HG03442 (cell line): ENCODE results near the gene IL36A.
A peak's percentile ranks its signal among the peaks of the same experiment; 100 is the strongest.

Experiments
- ATAC-seq: cut with Tn5 transposase; IDR thresholded peaks from one replicate; pipeline ENCODE4 v1.9.1; 2021; ENCODE audit warnings: mild to moderate bottlenecking, moderate library complexity; ENCODE audit not compliant: unreplicated experiment

Gene IL36A

DNA sequence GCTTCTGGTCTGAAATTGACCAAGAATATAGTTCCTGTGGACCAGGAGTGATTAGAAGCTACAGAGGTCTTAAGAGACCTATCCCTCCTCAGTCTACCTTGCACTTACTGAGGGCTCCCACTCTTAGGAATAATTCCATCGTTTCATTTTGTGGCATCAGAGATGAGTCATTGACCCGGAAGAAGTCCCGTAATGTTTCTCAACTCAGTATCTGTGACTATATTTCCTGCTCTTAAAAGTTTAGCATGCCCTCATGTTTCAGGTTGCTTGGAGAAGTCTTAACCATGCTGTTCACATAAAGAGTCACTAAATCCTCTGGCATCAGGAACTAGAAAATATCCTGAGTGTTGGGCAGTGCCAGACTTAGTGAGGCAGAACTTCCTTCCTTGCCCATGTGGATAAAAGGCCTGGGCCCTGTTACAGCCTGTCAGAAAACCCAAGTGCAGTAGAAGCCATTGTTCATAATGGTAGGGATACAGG lies at the start of gene IL36A:
Gene IL36A (plus strand): TSS at position 430 of the 480 bp plus-strand sequence. CDS start 413 bp downstream, outside the sequence.
- no peak for ATAC-seq

DNA sequence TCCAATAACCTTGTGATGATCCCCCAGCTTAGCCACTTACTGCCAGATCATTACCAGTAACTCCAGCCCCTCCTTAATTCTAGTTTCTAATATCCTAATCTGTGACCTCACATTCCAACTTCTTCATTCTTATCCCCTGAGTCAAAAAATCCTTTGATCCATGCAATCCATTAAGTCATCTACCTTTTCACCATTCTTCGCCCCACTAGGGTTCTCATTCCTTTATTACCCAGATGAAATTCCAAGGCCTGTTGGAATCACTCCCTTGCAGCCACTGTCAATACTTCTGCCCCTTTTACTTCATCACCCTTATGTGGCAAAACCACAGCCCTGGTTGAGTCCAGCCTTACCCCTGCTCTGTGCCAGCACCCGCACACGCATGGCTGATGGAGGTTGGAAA lies 47.7 kb upstream of the IL36A start:
- no peak for ATAC-seq

- peak; percentile 70 for ATAC-seq
These were observed 46.7 kb upstream of the IL36A start for GRCh38 chr2:112958428-112959108.

DNA sequence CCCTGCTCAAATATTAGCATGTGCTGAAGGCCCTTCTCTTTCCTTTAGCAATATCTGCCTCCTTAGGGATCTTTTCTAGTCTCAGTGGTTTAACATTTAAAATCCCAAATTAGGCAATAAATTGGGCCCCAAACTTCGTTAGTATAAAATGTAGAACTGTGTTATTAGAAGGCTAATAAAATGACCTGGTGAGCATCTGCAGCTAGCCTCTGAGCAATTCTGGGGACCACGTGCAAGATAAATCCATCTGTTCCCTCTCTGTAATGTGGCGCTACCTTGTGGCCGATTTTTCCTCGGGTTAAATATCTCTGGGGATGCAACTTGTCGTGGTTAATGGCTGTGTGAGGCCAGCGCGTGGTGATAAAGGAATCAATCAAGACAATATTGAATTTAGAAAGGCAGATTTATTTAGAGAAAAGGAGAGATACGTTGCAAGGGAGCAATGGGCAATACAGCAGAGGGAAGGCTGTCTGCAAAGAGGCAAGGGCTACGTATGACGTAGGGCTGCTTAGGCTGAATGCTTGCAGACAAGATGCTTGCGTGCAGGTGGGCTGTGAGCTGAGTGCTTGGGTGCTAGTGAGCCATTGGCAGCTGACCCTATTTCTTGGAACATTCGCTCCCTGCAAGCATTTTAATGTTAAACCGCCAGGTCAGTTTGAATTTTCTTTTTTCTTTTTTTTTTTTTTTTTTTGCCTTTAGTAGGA lies 46.0 kb upstream of the IL36A start:
- ATAC-seq: no peak

- ATAC-seq: no peak
These were observed 44.9 kb upstream of the IL36A start for GRCh38 chr2:112960230-112960825.

- no peak for ATAC-seq
These were observed 42.7 kb upstream of the IL36A start for GRCh38 chr2:112962308-112963175.

- ATAC-seq: no peak
These were observed 38.2 kb upstream of the IL36A start for GRCh38 chr2:112967023-112967422.

- no peak for ATAC-seq
These were observed 32.7 kb upstream of the IL36A start for GRCh38 chr2:112972423-112973086.

GRCh38 chr2:112973156-112973555 lies 32.1 kb upstream of the IL36A start:
- no peak for ATAC-seq

DNA sequence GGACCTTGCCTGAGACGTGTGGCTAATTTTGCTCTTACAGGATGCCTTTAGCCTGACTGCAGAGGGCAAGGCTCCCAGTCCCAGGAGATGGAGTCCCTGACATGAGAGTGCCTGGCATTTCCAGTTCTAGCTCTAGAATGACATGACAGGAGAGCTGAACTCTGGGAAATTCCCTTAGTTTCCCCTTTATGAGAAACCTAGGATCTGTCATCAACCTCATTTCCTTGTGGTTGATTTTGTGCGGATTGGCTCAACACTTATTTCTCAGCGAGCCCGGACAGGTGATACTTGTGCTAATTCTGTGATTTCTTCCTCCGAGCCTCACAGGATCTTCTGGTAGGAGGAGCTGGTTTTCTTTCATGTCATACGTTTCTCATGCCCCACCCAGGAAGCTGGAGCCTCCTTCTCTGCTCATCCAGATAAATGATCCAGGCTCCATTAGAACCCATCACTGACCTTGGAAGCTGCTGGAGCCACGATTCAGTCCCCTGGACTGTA lies 27.7 kb upstream of the IL36A start, which contains the start of gene IL36G:
Gene IL36G (plus strand): TSS at position 448 of the 498 bp plus-strand sequence. CDS start 633 bp downstream, outside the sequence.
- no peak for ATAC-seq

DNA sequence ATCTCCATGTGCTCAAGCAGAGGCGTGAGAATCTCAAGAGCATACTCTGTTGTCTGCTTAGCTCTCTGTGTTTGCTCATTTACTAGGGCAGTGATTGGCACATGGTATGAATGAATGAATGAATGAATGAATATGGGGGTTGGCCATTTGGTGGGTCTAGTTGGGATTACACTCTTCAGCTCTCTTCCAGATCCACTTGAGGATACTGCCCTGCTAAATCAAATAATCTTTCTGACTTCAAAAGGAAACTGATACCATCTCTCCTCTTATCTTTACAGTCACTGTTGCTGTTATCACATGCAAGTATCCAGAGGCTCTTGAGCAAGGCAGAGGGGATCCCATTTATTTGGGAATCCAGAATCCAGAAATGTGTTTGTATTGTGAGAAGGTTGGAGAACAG lies 25.5 kb upstream of the IL36A start:
- ATAC-seq: no peak

DNA sequence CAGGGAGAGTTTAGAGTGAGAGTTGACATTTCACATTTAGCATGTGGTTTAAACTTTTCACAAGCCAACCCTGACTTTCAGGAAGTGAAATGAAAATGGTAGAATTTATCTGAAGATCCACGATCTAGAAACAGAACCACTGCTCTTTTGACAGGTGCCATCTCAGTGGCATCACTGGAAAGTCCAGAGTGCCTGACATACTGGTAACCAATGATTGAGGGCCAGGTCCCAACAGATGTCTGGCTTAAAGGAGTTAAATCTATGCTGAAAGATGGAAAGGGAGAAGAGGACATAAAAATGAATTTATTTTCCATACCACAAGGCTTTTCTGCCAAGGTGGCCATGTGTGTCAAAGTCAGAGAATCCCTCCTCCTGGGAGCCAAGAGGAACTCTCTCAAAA lies 24.7 kb upstream of the IL36A start:
- ATAC-seq: no peak

GRCh38 chr2:112985090-112985489 lies 20.2 kb upstream of the IL36A start:
- no peak for ATAC-seq

DNA sequence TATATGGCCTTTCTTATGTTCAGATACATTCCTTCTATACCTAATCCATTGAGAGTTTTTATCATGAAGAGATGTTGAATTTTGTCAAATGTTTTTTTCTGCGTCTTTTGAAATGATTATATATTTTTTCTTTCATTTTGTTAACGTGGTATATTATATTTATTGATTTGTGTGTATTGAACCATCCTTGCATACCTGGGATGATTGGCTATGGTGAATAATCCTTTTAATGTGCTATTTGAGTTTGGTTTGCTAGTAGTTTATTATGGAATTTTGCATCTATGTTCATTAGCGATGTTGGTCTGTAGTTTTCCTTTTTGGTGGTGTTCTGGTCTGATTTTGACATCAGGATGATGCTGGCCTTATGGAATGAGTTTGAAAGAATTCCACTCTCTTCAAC lies 15.6 kb upstream of the IL36A start:
- no peak for ATAC-seq

DNA sequence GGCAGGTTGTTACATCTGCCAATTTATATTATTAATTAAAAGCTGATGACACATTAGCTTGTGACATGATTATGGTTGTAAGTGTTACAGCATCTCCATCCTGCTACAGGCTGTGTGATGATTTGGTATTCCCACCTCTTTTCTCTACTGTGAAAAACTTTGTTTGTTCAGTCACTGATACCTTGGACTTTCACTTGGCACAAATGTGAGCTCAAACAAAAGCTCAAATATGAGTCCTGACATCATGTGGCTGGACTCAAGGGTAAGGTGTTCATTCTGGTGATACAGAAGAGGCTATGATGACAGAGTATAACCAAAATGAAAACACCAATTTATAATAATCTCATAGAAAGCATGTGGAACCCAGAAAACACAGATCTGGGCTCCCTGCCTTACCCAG lies 11.4 kb upstream of the IL36A start:
- no peak for ATAC-seq

DNA sequence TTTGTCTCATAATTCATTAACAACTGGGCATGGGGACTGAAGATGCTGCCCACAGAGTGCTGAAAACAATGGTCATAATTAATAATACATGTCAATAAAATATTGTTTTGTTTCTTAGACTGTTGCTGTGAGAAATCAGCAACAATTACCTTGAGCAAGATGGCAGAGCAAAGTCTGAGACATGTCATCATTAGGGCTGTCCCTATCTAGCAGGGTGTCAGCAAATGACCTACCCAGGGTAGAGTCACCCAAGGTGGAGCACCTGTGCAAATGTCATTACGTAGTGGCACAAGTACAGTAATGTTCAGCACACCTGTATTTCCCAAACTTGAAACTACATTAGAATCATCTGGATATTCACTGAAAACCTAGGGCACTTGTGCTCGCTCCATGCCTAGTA lies 10.6 kb upstream of the IL36A start:
- no peak for ATAC-seq

DNA sequence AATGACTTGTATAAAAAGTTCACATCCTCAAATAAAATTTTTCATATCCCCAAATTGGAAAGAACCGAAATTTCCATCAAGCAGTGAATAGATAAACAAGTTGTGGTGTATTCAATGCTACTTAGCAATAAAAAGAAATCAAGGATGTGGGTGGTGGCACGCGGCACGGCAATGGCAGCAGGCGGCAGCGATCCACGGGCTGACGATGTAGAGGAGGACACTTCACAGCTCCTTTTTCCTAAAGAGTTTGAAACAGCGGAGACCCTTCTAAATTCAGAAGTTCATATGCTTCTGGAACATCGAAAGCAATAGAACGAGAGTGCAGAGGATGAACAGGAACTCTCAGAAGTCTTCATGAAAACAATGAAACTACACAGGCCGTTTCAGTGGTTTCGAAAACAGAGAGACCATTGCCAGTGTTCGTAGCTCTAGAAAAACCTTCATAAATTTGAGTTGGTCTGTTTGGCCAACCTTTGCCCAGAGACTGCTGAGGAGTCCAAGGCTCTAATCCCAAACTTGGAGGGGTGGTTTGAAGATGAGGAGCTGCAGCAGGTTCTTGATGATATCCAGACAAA lies 9.8 kb upstream of the IL36A start:
- no peak for ATAC-seq

GRCh38 chr2:112996635-112997034 lies 8.6 kb upstream of the IL36A start:
- ATAC-seq: no peak

- no peak for ATAC-seq
These were observed 8.1 kb upstream of the IL36A start for GRCh38 chr2:112997151-112997550.

GRCh38 chr2:113000436-113000835 lies 4.8 kb upstream of the IL36A start:
- no peak for ATAC-seq
